ENCODE results near the gene PGA5.
"Not testable (repeated sequence)": the region's sequence is repeated elsewhere in the genome, so short reads cannot be mapped to it uniquely, and the experiment has no call there.

PGA5 gene

GRCh38 chr11:61229458-61229857, 11.5 kb upstream of the PGA5 start:
- not testable (repeated sequence) for DNase-seq

- not testable (repeated sequence) for DNase-seq
Measured at GRCh38 chr11:61231033-61231432, 9.9 kb upstream of the PGA5 start.

GRCh38 chr11:61231585-61231984, 9.4 kb upstream of the PGA5 start:
- DNase-seq: not testable (repeated sequence)

GRCh38 chr11:61232548-61233145, 8.3 kb upstream of the PGA5 start:
- DNase-seq: not testable (repeated sequence)

GRCh38 chr11:61237130-61237529, 3.8 kb upstream of the PGA5 start:
- not testable (repeated sequence) for DNase-seq

- DNase-seq: not testable (repeated sequence)
Measured at GRCh38 chr11:61240288-61240687, 687 bp upstream of the PGA5 start.

GRCh38 chr11:61241526-61241925, 551 bp downstream of the PGA5 start:
- not testable (repeated sequence) for DNase-seq

GRCh38 chr11:61245284-61245964, 4.4 kb downstream of the PGA5 start:
- not testable (repeated sequence) for DNase-seq

- DNase-seq: not testable (repeated sequence)
Measured at GRCh38 chr11:61248071-61248470, 7.1 kb downstream of the PGA5 start.

- not testable (repeated sequence) for DNase-seq
Measured at GRCh38 chr11:61249201-61249600, 8.2 kb downstream of the PGA5 start.

- DNase-seq: not testable (repeated sequence)
Measured at GRCh38 chr11:61250796-61251765, 10.1 kb downstream of the PGA5 start.

- not testable (repeated sequence) for DNase-seq
Measured at GRCh38 chr11:61252332-61252731, 11.4 kb downstream of the PGA5 start.

GRCh38 chr11:61254403-61255025, 13.5 kb downstream of the PGA5 start:
- DNase-seq: peak; percentile 68 to 70

- no peak for DNase-seq
Measured at GRCh38 chr11:61256710-61257482, 15.9 kb downstream of the PGA5 start.

- DNase-seq: no peak
Measured at GRCh38 chr11:61258546-61258945, 17.6 kb downstream of the PGA5 start.

GRCh38 chr11:61259363-61259762, 18.4 kb downstream of the PGA5 start:
- no peak for DNase-seq

GRCh38 chr11:61264371-61264770, 23.4 kb downstream of the PGA5 start:
- no peak for DNase-seq

GRCh38 chr11:61264795-61265194, 23.8 kb downstream of the PGA5 start:
- DNase-seq: no peak

- no peak for DNase-seq
Measured at GRCh38 chr11:61265357-61265756, 24.4 kb downstream of the PGA5 start.

GRCh38 chr11:61266602-61267001, 25.6 kb downstream of the PGA5 start:
- no peak for DNase-seq

GRCh38 chr11:61267437-61267841, 26.5 kb downstream of the PGA5 start:
- DNase-seq: no peak
